GM21737 (cell line): ENCODE measurements around the gene TMPRSS5.
"Not testable (repeated sequence)": the region's sequence is repeated elsewhere in the genome, so short reads cannot be mapped to it uniquely, and the experiment has no call there.

Experiments used
- ATAC-seq: cut with Tn5 transposase; IDR thresholded peaks from one replicate; pipeline ENCODE4 v1.9.1; 2021; ENCODE audit warnings: mild to moderate bottlenecking, moderate library complexity; ENCODE audit not compliant: unreplicated experiment

The TMPRSS5 gene

GRCh38 chr11:113705871-113706655 lies at the start of gene TMPRSS5:
TMPRSS5 (minus strand) TSS chr11:113706308; CDS start chr11:113706224, 84 bp downstream.
- no peak for ATAC-seq

DNA sequence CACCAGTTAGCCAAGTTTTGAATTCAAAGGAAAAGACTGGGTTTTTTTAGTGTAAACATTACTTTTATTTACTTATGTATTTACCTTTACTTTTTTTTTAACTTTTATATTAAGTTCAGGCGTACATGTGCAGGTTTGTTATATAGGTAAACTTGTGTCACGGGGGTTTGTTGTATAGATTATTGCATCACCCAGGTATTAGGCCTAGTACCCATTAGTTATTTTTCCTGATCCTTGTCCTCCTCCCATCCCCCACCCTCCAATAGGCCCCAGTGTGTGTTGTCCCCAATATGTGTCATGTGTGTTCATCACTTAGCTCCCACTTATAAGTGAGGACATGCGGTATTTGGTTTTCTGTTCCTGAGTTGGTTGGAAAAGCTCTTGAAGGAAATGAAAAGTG lies 46.8 kb upstream of the TMPRSS5 start:
- no peak for ATAC-seq

DNA sequence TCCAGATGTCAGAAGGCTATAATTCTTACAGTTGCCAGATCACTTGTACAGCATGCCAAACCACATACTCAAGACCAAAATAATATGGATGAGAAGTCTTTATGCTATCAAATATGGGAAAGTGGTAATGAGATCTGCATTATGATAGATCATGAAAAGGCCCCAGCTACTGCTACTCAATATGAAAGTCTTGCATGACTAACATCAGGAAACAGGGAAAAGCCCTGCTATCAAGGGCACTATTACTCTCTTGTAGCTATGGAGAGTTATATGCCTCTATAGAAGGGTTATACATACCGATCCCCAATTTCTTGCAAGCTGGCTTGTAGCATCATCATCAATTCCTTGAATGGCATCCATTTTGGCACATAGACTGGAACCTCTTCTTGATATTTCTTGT lies 30.2 kb upstream of the TMPRSS5 start:
- ATAC-seq, result no peak

GRCh38 chr11:113732092-113732491 lies 26.0 kb upstream of the TMPRSS5 start:
- ATAC-seq, result no peak

DNA sequence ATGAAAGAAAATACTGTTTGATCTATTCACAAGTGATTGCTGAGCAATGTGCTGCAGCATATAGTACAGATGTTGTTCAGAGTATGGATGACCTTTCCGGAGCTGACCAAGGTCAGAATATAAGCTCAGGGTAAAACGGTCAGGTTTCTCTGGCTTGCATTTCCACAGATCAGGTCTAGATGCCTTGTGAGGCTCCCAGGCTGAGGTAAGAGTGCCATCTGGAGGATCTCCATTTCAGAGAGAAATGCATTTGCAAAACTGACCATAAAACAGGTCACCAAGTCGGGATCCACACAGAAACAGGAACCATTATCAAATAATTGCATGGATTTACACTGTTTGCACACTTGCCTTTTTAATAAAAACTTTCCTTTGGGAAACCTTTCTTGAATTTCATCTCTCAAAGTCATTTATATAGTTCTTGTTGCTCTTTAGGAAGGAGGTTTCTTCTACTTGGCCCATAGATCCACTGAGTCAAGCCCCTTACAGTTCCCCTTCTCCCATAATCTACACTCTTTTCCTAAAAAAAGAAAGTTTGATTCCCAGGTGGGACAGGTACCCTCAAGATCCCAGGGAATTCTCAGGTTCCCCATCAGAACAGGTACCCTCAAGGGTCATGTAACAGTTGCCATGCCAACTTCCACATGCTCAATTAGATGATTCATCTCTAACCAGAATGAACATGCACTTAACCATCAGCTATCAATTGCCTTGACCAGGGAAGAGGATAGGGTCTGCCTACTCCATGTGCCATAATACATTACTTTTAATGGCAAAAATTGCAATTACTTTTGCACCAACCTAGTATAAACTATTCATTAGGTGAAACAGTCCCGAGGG lies 25.0 kb upstream of the TMPRSS5 start:
- no peak for ATAC-seq

DNA sequence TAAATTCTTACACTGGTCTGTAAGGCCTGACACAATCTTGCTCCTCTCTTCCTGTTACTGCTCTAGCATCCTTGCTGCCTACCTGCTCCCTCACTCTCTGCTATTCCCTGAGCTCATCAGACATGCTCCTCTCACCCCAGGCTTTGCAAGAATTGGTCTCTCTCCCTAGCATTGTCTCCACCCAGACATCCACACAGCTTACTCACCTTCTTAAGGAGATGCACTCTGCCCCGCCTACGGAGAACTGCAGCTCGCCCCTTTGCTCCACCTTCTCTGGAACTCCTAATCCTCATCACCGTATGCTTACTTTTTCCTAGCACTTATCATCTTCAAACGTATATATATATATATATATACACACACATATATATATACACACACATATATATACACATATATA lies 23.3 kb upstream of the TMPRSS5 start:
- no peak for ATAC-seq

GRCh38 chr11:113728814-113729213 lies 22.7 kb upstream of the TMPRSS5 start:
- ATAC-seq, result no peak

- no peak for ATAC-seq
Measured at GRCh38 chr11:113725913-113726312, 19.8 kb upstream of the TMPRSS5 start.

- no peak for ATAC-seq
Measured at GRCh38 chr11:113725407-113725806, 19.3 kb upstream of the TMPRSS5 start.

- ATAC-seq, result no peak
Measured at GRCh38 chr11:113724778-113725177, 18.7 kb upstream of the TMPRSS5 start.

DNA sequence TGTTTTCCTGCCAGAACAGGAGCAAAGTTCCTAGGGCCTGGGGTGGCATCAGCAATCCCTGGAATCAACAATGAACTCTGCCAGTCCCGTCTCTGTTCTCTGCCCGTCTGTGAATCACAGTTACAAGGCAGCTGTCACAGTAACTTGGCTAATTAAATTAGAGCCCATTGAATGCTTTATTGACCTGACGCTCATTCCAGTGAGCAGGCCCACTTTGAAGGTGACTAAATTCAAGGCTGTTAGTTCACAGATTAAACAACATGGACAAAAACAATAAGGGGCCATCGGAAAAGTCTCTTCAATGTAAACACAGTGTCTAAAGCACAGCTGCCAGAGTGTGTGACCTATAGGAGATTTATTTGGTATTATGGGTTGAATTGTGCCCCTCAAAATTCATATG lies 17.7 kb upstream of the TMPRSS5 start:
- no peak for ATAC-seq

- no peak for ATAC-seq
Measured at GRCh38 chr11:113722934-113723333, 16.8 kb upstream of the TMPRSS5 start.

- no peak for ATAC-seq
Measured at GRCh38 chr11:113722221-113722620, 16.1 kb upstream of the TMPRSS5 start.

DNA sequence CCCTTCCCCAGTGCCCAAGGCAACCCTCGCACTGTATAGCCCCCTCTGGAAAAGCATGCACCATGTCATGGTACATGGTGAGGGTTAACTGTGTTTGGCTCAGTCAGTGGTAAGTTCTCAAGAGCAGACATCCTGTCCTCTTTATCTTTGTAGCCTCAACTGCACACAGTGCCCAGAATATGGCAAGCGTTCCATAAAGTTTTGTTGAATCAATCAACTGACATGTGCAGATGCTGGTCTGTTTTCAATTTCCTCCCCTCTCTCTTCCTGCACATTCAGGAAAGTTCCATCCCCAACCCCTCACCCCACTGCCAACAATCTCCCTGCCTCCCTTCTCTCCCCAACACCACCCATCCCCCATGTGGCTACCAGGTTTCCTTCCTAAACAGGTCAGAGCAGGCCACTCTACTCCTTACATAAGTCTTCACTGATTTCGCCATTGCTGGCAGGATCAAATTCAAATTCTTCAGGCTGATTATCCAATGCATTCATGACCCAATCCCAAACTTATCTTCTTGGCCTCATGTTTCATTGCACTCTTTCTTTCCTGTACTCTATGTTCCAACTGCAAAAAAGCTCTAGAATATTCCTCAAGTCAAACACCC lies 15.5 kb upstream of the TMPRSS5 start:
- no peak for ATAC-seq

DNA sequence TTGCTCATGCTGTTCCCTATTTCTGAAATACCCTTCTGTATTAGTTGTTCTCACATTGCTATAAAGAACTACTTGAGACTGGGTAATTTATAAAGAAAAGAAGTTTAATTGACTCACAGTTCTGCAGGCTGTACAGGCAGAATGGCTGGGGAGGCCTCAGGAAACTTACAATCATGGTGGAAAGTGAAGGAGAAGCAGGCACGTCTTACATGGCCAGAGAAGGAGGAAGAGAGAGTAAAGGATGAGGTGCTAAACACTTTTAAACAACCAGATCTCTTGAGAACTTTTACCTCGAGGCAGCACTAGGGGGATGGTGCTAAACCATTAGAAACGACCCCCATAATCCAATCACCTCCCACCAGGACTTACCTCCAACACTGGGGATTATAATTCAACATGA lies 14.4 kb upstream of the TMPRSS5 start:
- ATAC-seq, result not testable (repeated sequence)

DNA sequence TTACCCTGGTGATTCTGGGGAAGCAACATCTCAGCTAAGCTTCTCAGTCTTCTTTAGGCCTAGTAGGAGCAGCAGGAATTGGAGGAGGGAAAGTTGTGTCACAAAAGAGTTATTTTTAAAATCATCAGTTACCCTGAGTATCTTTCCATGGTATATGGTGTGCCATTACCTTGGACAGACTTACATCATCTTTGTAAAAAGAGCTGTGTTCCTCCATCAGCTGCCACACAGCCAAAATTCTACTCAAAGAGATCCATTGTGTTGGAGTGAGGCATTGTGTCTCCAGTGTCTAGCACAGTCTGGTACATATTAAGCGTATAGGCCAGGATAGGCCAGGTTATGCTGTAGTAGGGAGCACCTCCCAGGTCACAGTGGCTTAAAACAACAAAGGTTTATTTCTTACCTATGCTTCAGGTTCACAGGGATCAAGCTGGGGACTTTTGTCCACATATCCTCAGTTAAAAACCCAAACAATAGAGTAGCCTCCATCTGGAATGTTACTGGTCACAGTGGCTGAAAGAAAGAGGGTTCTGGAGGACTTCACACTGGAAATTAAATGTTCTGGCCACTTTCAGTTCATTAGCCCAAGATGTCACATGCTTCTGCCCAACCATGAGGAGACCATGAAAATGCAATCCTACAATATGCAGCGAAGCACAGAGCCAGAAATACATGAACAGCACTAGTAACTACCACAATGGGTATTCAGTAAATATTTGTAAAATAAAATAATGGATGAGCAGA lies 9.9 kb upstream of the TMPRSS5 start:
- no peak for ATAC-seq

- ATAC-seq, result no peak
Measured at GRCh38 chr11:113715273-113715672, 9.2 kb upstream of the TMPRSS5 start.

- ATAC-seq, result no peak
Measured at GRCh38 chr11:113710989-113711388, 4.9 kb upstream of the TMPRSS5 start.

GRCh38 chr11:113703551-113703950 lies 2.6 kb downstream of the TMPRSS5 start:
- ATAC-seq, result not testable (repeated sequence)

DNA sequence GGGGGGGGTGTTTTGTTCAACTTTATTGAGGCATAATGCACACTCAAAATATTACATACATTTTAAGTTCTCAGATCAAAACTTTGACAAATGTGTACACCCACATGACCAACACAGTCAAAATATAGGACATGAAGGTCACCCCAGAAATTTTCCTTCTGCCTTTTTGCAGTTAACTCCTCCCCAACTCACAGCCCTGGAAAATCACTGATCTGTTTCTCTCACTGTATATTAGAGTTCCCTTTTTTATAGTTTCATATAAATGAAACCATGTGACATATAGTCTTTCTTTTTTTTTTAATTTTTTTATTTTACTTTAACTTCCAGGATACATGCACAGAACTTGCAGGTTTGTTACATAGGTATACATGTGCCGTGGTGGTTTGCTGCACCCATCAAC lies 4.6 kb downstream of the TMPRSS5 start:
- no peak for ATAC-seq

GRCh38 chr11:113698515-113698914 lies 7.6 kb downstream of the TMPRSS5 start:
- no peak for ATAC-seq
